HFF-Myc (cell line): ENCODE results near the gene ZNF213.

Source experiments
- DNase-seq: peaks from one replicate; pipeline ENCODE4 v3.0.0-alpha.2; 2011; ENCODE audit warnings: low read depth; ENCODE audit errors: extremely low read depth
- H3K4me3 ChIP-seq: replicated peaks from 2 replicates; pipeline ENCODE4 v1.5.1; 2011; ENCODE audit warnings: low read depth, mild to moderate bottlenecking, control low read depth, low read length
- CTCF ChIP-seq: IDR thresholded peaks from 2 replicates; pipeline ENCODE4 v1.5.1; 2012; ENCODE audit warnings: mild to moderate bottlenecking, low read depth, low read length, control low read depth; ENCODE audit errors: missing control alignments

Gene ZNF213

GRCh38 chr16:3122926-3123570 is 11.8 kb upstream of the ZNF213 start:
- no peak for TF ChIP-seq CTCF
- no peak overlapping the region for H3K4me3 ChIP-seq
- no peak for DNase-seq

GRCh38 chr16:3123986-3124886 is 10.6 kb upstream of the ZNF213 start:
- no peak for TF ChIP-seq CTCF
- H3K4me3 ChIP-seq, result peak overlapping the region; percentile 59
- peak; percentile 78 for DNase-seq

GRCh38 chr16:3127745-3128144 is 7.1 kb upstream of the ZNF213 start:
- TF ChIP-seq CTCF, result no peak
- no peak overlapping the region for H3K4me3 ChIP-seq
- DNase-seq, result no peak

GRCh38 chr16:3129137-3130131 is 5.4 kb upstream of the ZNF213 start:
- peak overlapping the region; percentile 22; the same call in 1 of the 2 replicates for H3K4me3 ChIP-seq
- TF ChIP-seq CTCF, result peak; percentile 84
- no peak for DNase-seq

- DNase-seq, result no peak
- no peak overlapping the region for H3K4me3 ChIP-seq
- TF ChIP-seq CTCF, result peak; percentile 68
Measured at GRCh38 chr16:3131755-3132377, 3.0 kb upstream of the ZNF213 start.

GRCh38 chr16:3133844-3134243 is 985 bp upstream of the ZNF213 start:
- no peak for TF ChIP-seq CTCF
- no peak for DNase-seq
- peak overlapping the region; percentile 98 for H3K4me3 ChIP-seq
